ENCODE data around the gene TMEM33. TPM values are rescaled to one million over a fixed set of nuclear protein-coding genes. Genes with fewer than 3 reads are reported as not detected.
"Not testable (repeated sequence)": the region's sequence is repeated elsewhere in the genome, so short reads cannot be mapped to it uniquely, and the experiment has no call there.

The TMEM33 gene
- total RNA-seq, 3 donors from 2014 or later, result 46.0 to 69.1 (median 67.6) TPM

- no peak for TF ChIP-seq CTCF (IDR thresholded peaks at IDR 0.05)
- Histone ChIP-seq H3K4me3 (no peak overlapping the region), H3K9me3 (no peaks in the 10 kb centered on the region), H3K4me1 (ENCODE audit: low read depth) (no peaks in the 10 kb centered on the region), H3K36me3 (ENCODE audit: low read depth) (no peaks in the 10 kb centered on the region)
- no peak for DNase-seq
- no peak for ATAC-seq
- intact Hi-C loops (cut with DNase I, micrococcal nuclease), result loop anchor here in 1 of 2 donors (5.0 to 10.0 kb wide), 2 partner anchors 197 to 605 kb away; no protein-coding TSS in a partner anchor
Observed at GRCh38 chr4:41889317-41889716, 45.9 kb upstream of the TMEM33 start.

GRCh38 chr4:41890085-41890484, 45.1 kb upstream of the TMEM33 start:
- intact Hi-C loops (cut with DNase I, micrococcal nuclease), result no loop called here
- ATAC-seq, result no peak

GRCh38 chr4:41896648-41897047, 38.6 kb upstream of the TMEM33 start:
- no peak for TF ChIP-seq CTCF (IDR thresholded peaks at IDR 0.05)
- no peak for ATAC-seq
- Histone ChIP-seq H3K4me1 (ENCODE audit: low read depth) (no peaks in the 10 kb centered on the region), H3K36me3 (ENCODE audit: low read depth) (no peaks in the 10 kb centered on the region), H3K4me3 (no peak overlapping the region), H3K9me3 (peaks cover 3% of the 10 kb centered on the region)
- no peak for DNase-seq
- intact Hi-C loops (cut with DNase I, micrococcal nuclease), result no loop called here

More at GRCh38 chr4:41890085-41890484, 45.1 kb upstream of the TMEM33 start:
- TF ChIP-seq CTCF (IDR thresholded peaks at IDR 0.05), result no peak
- Histone ChIP-seq H3K36me3 (ENCODE audit: low read depth) (no peaks in the 10 kb centered on the region), H3K4me1 (ENCODE audit: low read depth) (no peaks in the 10 kb centered on the region), H3K9me3 (no peaks in the 10 kb centered on the region), H3K4me3 (no peak overlapping the region)
- DNase-seq, result no peak

GRCh38 chr4:41897698-41898097, 37.5 kb upstream of the TMEM33 start:
- Histone ChIP-seq H3K4me3 (no peak overlapping the region), H3K36me3 (ENCODE audit: low read depth) (no peaks in the 10 kb centered on the region), H3K4me1 (ENCODE audit: low read depth) (no peaks in the 10 kb centered on the region), H3K9me3 (peaks cover 4% of the 10 kb centered on the region)
- TF ChIP-seq CTCF (IDR thresholded peaks at IDR 0.05), result no peak
- intact Hi-C loops (cut with DNase I, micrococcal nuclease), result no loop called here
- DNase-seq (no peak), ATAC-seq (no peak)

- not testable (repeated sequence) for ATAC-seq
Observed at GRCh38 chr4:41909136-41909535, 26.1 kb upstream of the TMEM33 start.

GRCh38 chr4:41912546-41912945, 22.7 kb upstream of the TMEM33 start:
- intact Hi-C loops (cut with DNase I, micrococcal nuclease), result no loop called here
- no peaks in the 10 kb centered on the region for H3K36me3 ChIP-seq (ENCODE audit: low read depth)
- no peak for TF ChIP-seq CTCF (IDR thresholded peaks at IDR 0.05)
- ATAC-seq, result no peak
- DNase-seq, result no peak
- no peaks in the 10 kb centered on the region for H3K9me3 ChIP-seq
- no peaks in the 10 kb centered on the region for H3K4me1 ChIP-seq (ENCODE audit: low read depth)
- no peak overlapping the region for H3K4me3 ChIP-seq

More at GRCh38 chr4:41909136-41909535, 26.1 kb upstream of the TMEM33 start:
- H3K4me1 ChIP-seq (ENCODE audit: low read depth); H3K36me3 ChIP-seq (ENCODE audit: low read depth); DNase-seq; H3K9me3 ChIP-seq; intact Hi-C loops (cut with DNase I, micrococcal nuclease); H3K4me3 ChIP-seq: not testable (repeated sequence)
